ENCODE results near the gene PLSCR4.
"Not testable (repeated sequence)": the region's sequence is repeated elsewhere in the genome, so short reads cannot be mapped to it uniquely, and the experiment has no call there.

PLSCR4 gene

GRCh38 chr3:146250449-146251382 lies at the start of gene PLSCR4:
Gene PLSCR4, minus strand, starts transcription at chr3:146251105. Its CDS starts 29,034 bp downstream, at chr3:146222071.
- Histone ChIP-seq H3K36me3 (ENCODE audit: insufficient read depth, low read length) (no peaks in the 10 kb centered on the region), H3K9ac (ENCODE audit: low read depth, low read length) (peak within 1 kb of the TSS; percentile 90), H3K4me1 (ENCODE audit: insufficient read depth, low read length) (no peaks in the 10 kb centered on the region), H3K9me3 (ENCODE audit: control insufficient read depth, insufficient read depth, low read length) (0 out of 2 replicates have a peak, but pooled peaks cover under 1% of the 10 kb centered on the region)

- not testable (repeated sequence) for H3K4me1 ChIP-seq (ENCODE audit: insufficient read depth, low read length); H3K9me3 ChIP-seq (ENCODE audit: control insufficient read depth, insufficient read depth, low read length); H3K36me3 ChIP-seq (ENCODE audit: insufficient read depth, low read length); H3K9ac ChIP-seq (ENCODE audit: low read depth, low read length)
These were observed 42.5 kb upstream of the PLSCR4 start for GRCh38 chr3:146293401-146293800.

GRCh38 chr3:146283781-146284445 lies 33.0 kb upstream of the PLSCR4 start:
- H3K9me3 ChIP-seq (ENCODE audit: control insufficient read depth, insufficient read depth, low read length): no peaks in the 10 kb centered on the region
- no peaks in the 10 kb centered on the region for H3K4me1 ChIP-seq (ENCODE audit: insufficient read depth, low read length)
- H3K36me3 ChIP-seq (ENCODE audit: insufficient read depth, low read length): no peaks in the 10 kb centered on the region
- H3K9ac ChIP-seq (ENCODE audit: low read depth, low read length): no peak overlapping the region

GRCh38 chr3:146280864-146281263 lies 30.0 kb upstream of the PLSCR4 start:
- Histone ChIP-seq H3K9ac (ENCODE audit: low read depth, low read length) (no peak overlapping the region), H3K36me3 (ENCODE audit: insufficient read depth, low read length) (no peaks in the 10 kb centered on the region), H3K4me1 (ENCODE audit: insufficient read depth, low read length) (no peaks in the 10 kb centered on the region), H3K9me3 (ENCODE audit: control insufficient read depth, insufficient read depth, low read length) (no peaks in the 10 kb centered on the region)

GRCh38 chr3:146279951-146280350 lies 29.0 kb upstream of the PLSCR4 start:
- Histone ChIP-seq H3K4me1 (ENCODE audit: insufficient read depth, low read length) (no peaks in the 10 kb centered on the region), H3K9me3 (ENCODE audit: control insufficient read depth, insufficient read depth, low read length) (no peaks in the 10 kb centered on the region)

GRCh38 chr3:146279013-146279412 lies 28.1 kb upstream of the PLSCR4 start:
- H3K36me3 ChIP-seq (ENCODE audit: insufficient read depth, low read length): no peaks in the 10 kb centered on the region
- no peaks in the 10 kb centered on the region for H3K4me1 ChIP-seq (ENCODE audit: insufficient read depth, low read length)
- H3K9me3 ChIP-seq (ENCODE audit: control insufficient read depth, insufficient read depth, low read length): no peaks in the 10 kb centered on the region
- H3K9ac ChIP-seq (ENCODE audit: low read depth, low read length): no peak overlapping the region

More at GRCh38 chr3:146279951-146280350, 29.0 kb upstream of the PLSCR4 start:
- Histone ChIP-seq H3K9ac (ENCODE audit: low read depth, low read length) (no peak overlapping the region), H3K36me3 (ENCODE audit: insufficient read depth, low read length) (no peaks in the 10 kb centered on the region)

- Histone ChIP-seq H3K4me1 (ENCODE audit: insufficient read depth, low read length) (no peaks in the 10 kb centered on the region), H3K9me3 (ENCODE audit: control insufficient read depth, insufficient read depth, low read length) (no peaks in the 10 kb centered on the region), H3K9ac (ENCODE audit: low read depth, low read length) (no peak overlapping the region), H3K36me3 (ENCODE audit: insufficient read depth, low read length) (no peaks in the 10 kb centered on the region)
These were observed 27.2 kb upstream of the PLSCR4 start for GRCh38 chr3:146277953-146278631.

GRCh38 chr3:146275476-146275875 lies 24.6 kb upstream of the PLSCR4 start:
- H3K9ac ChIP-seq (ENCODE audit: low read depth, low read length): no peak overlapping the region
- H3K9me3 ChIP-seq (ENCODE audit: control insufficient read depth, insufficient read depth, low read length): no peaks in the 10 kb centered on the region; the same call in 1 of the 2 replicates
- no peaks in the 10 kb centered on the region for H3K36me3 ChIP-seq (ENCODE audit: insufficient read depth, low read length)
- no peaks in the 10 kb centered on the region for H3K4me1 ChIP-seq (ENCODE audit: insufficient read depth, low read length)

- H3K36me3 ChIP-seq (ENCODE audit: insufficient read depth, low read length): no peaks in the 10 kb centered on the region
- H3K4me1 ChIP-seq (ENCODE audit: insufficient read depth, low read length): no peaks in the 10 kb centered on the region
- H3K9ac ChIP-seq (ENCODE audit: low read depth, low read length): no peak overlapping the region
- no peaks in the 10 kb centered on the region; the same call in 1 of the 2 replicates for H3K9me3 ChIP-seq (ENCODE audit: control insufficient read depth, insufficient read depth, low read length)
These were observed 23.9 kb upstream of the PLSCR4 start for GRCh38 chr3:146274833-146275232.

GRCh38 chr3:146273721-146274407 lies 23.0 kb upstream of the PLSCR4 start:
- H3K9ac ChIP-seq (ENCODE audit: low read depth, low read length): no peak overlapping the region
- H3K36me3 ChIP-seq (ENCODE audit: insufficient read depth, low read length): no peaks in the 10 kb centered on the region
- H3K4me1 ChIP-seq (ENCODE audit: insufficient read depth, low read length): no peaks in the 10 kb centered on the region
- H3K9me3 ChIP-seq (ENCODE audit: control insufficient read depth, insufficient read depth, low read length): no peaks in the 10 kb centered on the region; the same call in 1 of the 2 replicates

- Histone ChIP-seq H3K4me1 (ENCODE audit: insufficient read depth, low read length) (peaks cover 5% of the 10 kb centered on the region; the same call in 1 of the 2 replicates), H3K36me3 (ENCODE audit: insufficient read depth, low read length) (no peaks in the 10 kb centered on the region), H3K9ac (ENCODE audit: low read depth, low read length) (no peak overlapping the region), H3K9me3 (ENCODE audit: control insufficient read depth, insufficient read depth, low read length) (no peaks in the 10 kb centered on the region; the same call in 1 of the 2 replicates)
These were observed 20.3 kb upstream of the PLSCR4 start for GRCh38 chr3:146271180-146271579.

- Histone ChIP-seq H3K9ac (ENCODE audit: low read depth, low read length) (no peak overlapping the region), H3K4me1 (ENCODE audit: insufficient read depth, low read length) (peaks cover 9% of the 10 kb centered on the region; the same call in 1 of the 2 replicates), H3K9me3 (ENCODE audit: control insufficient read depth, insufficient read depth, low read length) (no peaks in the 10 kb centered on the region; the same call in 1 of the 2 replicates), H3K36me3 (ENCODE audit: insufficient read depth, low read length) (no peaks in the 10 kb centered on the region)
These were observed 18.4 kb upstream of the PLSCR4 start for GRCh38 chr3:146269271-146269670.

- H3K4me1 ChIP-seq (ENCODE audit: insufficient read depth, low read length): peaks cover 9% of the 10 kb centered on the region; the same call in 1 of the 2 replicates
These were observed 17.8 kb upstream of the PLSCR4 start for GRCh38 chr3:146268535-146269219.

More at GRCh38 chr3:146268535-146269219, 17.8 kb upstream of the PLSCR4 start:
- H3K36me3 ChIP-seq (ENCODE audit: insufficient read depth, low read length): no peaks in the 10 kb centered on the region
- H3K9me3 ChIP-seq (ENCODE audit: control insufficient read depth, insufficient read depth, low read length): no peaks in the 10 kb centered on the region; the same call in 1 of the 2 replicates
- no peak overlapping the region for H3K9ac ChIP-seq (ENCODE audit: low read depth, low read length)
